ENCODE data around the gene PRR30.

DNA sequence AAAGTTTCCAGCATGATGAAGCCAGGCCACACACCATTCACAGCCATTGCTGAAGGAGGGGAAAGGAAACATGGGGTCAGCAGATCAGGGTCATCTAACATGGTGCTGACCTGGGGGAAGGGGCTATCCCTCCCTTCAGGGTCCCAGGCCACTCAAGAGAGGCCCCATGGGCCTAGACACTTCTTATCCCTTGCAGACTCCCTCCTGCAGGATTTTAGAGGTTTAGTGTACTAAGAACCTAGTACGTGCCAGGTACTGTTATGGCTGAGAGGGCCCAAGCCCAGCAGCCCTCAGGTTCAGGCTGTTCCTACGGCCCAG lies 43.8 kb downstream of the PRR30 start:
- TF ChIP-seq ZNF10 (tag by site-specific recombination; IDR thresholded peaks at IDR 0.05) (no peak), CTCF (tag by site-specific recombination; IDR thresholded peaks at IDR 0.05) (no peak), ZNF214 (tag by site-specific recombination; IDR thresholded peaks at IDR 0.05; ENCODE audit: borderline replicate concordance) (no peak), ZNF701 (tag by site-specific recombination; IDR thresholded peaks at IDR 0.05) (no peak), ZSCAN30 (tag by site-specific recombination; IDR thresholded peaks at IDR 0.05) (no peak), YY1 (tag by site-specific recombination; IDR thresholded peaks at IDR 0.05) (no peak), PATZ1 (tag by site-specific recombination; IDR thresholded peaks at IDR 0.05) (no peak), ZNF549 (tag by site-specific recombination; IDR thresholded peaks at IDR 0.05) (no peak), ZNF24 (tag by site-specific recombination; IDR thresholded peaks at IDR 0.05) (no peak)
- TF ChIP-seq, protein P1, sequence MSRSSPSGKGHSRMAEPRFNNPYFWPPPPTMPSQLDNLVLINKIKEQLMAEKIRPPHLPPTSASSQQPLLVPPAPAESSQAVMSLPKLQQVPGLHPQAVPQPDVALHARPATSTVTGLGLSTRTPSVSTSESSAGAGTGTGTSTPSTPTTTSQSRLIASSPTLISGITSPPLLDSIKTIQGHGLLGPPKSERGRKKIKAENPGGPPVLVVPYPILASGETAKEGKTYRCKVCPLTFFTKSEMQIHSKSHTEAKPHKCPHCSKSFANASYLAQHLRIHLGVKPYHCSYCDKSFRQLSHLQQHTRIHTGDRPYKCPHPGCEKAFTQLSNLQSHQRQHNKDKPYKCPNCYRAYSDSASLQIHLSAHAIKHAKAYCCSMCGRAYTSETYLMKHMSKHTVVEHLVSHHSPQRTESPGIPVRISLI (tag by site-specific recombination; IDR thresholded peaks at IDR 0.05) = no peak
